ENCODE data around the gene PCDHGA2.
"Not testable (repeated sequence)": the region's sequence is repeated elsewhere in the genome, so short reads cannot be mapped to it uniquely, and the experiment has no call there.

The PCDHGA2 gene

GRCh38 chr5:141349917-141350619, 11.5 kb downstream of the PCDHGA2 start, which contains the start of gene PCDHGB1:
Gene PCDHGB1 (plus strand): TSS chr5:141350099. CDS start chr5:141350261, 162 bp downstream.
- DNase-seq (ENCODE audit: low read depth) = no peak

- no peak for DNase-seq (ENCODE audit: low read depth)
Measured at GRCh38 chr5:141351591-141351990, 13.0 kb downstream of the PCDHGA2 start.

GRCh38 chr5:141354900-141355469, 16.4 kb downstream of the PCDHGA2 start, which contains the start of gene PCDHGA4:
Gene PCDHGA4 (plus strand): TSS chr5:141355021. CDS start chr5:141355108, 87 bp downstream.
- DNase-seq (ENCODE audit: low read depth) = no peak

- no peak for DNase-seq (ENCODE audit: low read depth)
Measured at GRCh38 chr5:141355641-141356040, 17.1 kb downstream of the PCDHGA2 start.

- DNase-seq (ENCODE audit: low read depth) = no peak
Measured at GRCh38 chr5:141356133-141356532, 17.6 kb downstream of the PCDHGA2 start.

- DNase-seq (ENCODE audit: low read depth) = no peak
Measured at GRCh38 chr5:141356950-141357349, 18.4 kb downstream of the PCDHGA2 start.

GRCh38 chr5:141359790-141360426, 21.3 kb downstream of the PCDHGA2 start, which contains the start of gene PCDHGB2:
Gene PCDHGB2 (plus strand): TSS chr5:141359994. CDS start chr5:141360136, 142 bp downstream.
- no peak for DNase-seq (ENCODE audit: low read depth)

GRCh38 chr5:141360685-141361084, 22.1 kb downstream of the PCDHGA2 start:
- no peak for DNase-seq (ENCODE audit: low read depth)

- no peak for DNase-seq (ENCODE audit: low read depth)
Measured at GRCh38 chr5:141362719-141363118, 24.2 kb downstream of the PCDHGA2 start.

GRCh38 chr5:141363952-141364660, 25.5 kb downstream of the PCDHGA2 start, which contains the start of gene PCDHGA5:
Gene PCDHGA5 (plus strand): TSS chr5:141364162. CDS start chr5:141364331, 169 bp downstream.
- DNase-seq (ENCODE audit: low read depth) = no peak

GRCh38 chr5:141366016-141366896, 27.7 kb downstream of the PCDHGA2 start:
- no peak for DNase-seq (ENCODE audit: low read depth)

- no peak for DNase-seq (ENCODE audit: low read depth)
Measured at GRCh38 chr5:141369994-141370848, 31.7 kb downstream of the PCDHGA2 start, which contains the start of gene PCDHGB3. Gene PCDHGB3 (plus strand): TSS chr5:141370242. CDS start chr5:141370395, 153 bp downstream.

GRCh38 chr5:141371572-141372475, 33.3 kb downstream of the PCDHGA2 start:
- no peak for DNase-seq (ENCODE audit: low read depth)

- DNase-seq (ENCODE audit: low read depth) = no peak
Measured at GRCh38 chr5:141373673-141374317, 35.2 kb downstream of the PCDHGA2 start, which contains the start of gene PCDHGA6. Gene PCDHGA6 (plus strand): TSS chr5:141373891. CDS start chr5:141374084, 193 bp downstream.

- no peak for DNase-seq (ENCODE audit: low read depth)
Measured at GRCh38 chr5:141374627-141375026, 36.1 kb downstream of the PCDHGA2 start.

GRCh38 chr5:141375444-141376155, 37.0 kb downstream of the PCDHGA2 start:
- DNase-seq (ENCODE audit: low read depth) = not testable (repeated sequence)

- DNase-seq (ENCODE audit: low read depth) = no peak
Measured at GRCh38 chr5:141382469-141383294, 44.1 kb downstream of the PCDHGA2 start, which contains the start of gene PCDHGA7. Gene PCDHGA7 (plus strand): TSS chr5:141382742. CDS start chr5:141382900, 158 bp downstream.

Measured in activated gamma-delta T cell treated with anti-CD3 and anti-CD28 coated beads, Interleukin-2, amount 50 U/mL, for 16 hours (primary cell).